ENCODE measurements around the gene SLC9A1. TPM values are rescaled to one million over a fixed set of nuclear protein-coding genes. Genes with fewer than 3 reads are reported as not detected.

Gene SLC9A1
- total RNA-seq, 1 donor from 2014 or later, result 21.9 TPM

DNA sequence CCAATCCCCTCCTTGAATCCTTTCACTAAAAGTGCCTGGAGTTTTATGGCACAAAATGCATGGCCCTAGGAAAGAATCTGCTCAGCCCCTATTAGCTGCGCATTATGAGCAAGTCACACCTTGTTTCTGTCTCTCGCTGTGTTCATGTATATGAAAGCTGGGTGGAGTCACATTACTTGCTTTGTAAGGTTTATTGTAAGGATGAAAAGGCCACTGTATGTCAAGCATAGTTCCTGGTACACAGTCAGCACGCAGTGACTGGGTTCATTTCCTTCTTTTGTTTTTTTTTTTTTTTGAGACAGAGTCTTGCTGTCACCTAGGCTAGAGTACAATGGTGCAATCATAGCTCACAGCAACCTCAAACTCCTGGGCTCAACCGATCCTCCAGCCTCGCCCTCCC is 6.7 kb upstream of the SLC9A1 start:
- TF ChIP-seq, protein P1, sequence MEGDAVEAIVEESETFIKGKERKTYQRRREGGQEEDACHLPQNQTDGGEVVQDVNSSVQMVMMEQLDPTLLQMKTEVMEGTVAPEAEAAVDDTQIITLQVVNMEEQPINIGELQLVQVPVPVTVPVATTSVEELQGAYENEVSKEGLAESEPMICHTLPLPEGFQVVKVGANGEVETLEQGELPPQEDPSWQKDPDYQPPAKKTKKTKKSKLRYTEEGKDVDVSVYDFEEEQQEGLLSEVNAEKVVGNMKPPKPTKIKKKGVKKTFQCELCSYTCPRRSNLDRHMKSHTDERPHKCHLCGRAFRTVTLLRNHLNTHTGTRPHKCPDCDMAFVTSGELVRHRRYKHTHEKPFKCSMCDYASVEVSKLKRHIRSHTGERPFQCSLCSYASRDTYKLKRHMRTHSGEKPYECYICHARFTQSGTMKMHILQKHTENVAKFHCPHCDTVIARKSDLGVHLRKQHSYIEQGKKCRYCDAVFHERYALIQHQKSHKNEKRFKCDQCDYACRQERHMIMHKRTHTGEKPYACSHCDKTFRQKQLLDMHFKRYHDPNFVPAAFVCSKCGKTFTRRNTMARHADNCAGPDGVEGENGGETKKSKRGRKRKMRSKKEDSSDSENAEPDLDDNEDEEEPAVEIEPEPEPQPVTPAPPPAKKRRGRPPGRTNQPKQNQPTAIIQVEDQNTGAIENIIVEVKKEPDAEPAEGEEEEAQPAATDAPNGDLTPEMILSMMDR (conservative IDR thresholded peaks at IDR 0.05; ENCODE audit: low read depth, low read length), result no peak
- no peak for DNase-seq (ENCODE audit: low read depth)
- no peak overlapping the region for H3K4me3 ChIP-seq (ENCODE audit: low read depth, low read length)

DNA sequence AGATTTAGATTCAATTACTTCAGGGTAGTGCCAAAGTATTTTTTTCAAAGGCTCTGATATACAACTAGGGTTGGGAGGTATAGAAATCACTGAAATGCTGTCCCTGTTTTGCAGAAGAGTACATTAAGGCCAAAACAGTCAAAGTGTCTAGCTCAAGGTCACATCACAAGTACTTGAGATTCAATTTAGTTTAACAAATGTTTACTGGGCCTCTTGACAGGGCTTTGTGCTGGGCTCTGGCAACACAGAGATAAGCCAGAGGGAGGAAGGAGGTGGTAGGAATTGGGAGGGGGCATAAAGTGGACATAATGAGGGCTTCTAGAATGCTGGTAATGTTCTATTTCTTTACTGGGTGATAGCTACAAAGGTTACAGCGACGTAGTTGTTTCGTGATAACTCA is 2.3 kb upstream of the SLC9A1 start:
- no peak for DNase-seq (ENCODE audit: low read depth)
- no peak overlapping the region for H3K4me3 ChIP-seq (ENCODE audit: low read depth, low read length)
- TF ChIP-seq, protein P1 (conservative IDR thresholded peaks at IDR 0.05; ENCODE audit: low read depth, low read length), result no peak

DNA sequence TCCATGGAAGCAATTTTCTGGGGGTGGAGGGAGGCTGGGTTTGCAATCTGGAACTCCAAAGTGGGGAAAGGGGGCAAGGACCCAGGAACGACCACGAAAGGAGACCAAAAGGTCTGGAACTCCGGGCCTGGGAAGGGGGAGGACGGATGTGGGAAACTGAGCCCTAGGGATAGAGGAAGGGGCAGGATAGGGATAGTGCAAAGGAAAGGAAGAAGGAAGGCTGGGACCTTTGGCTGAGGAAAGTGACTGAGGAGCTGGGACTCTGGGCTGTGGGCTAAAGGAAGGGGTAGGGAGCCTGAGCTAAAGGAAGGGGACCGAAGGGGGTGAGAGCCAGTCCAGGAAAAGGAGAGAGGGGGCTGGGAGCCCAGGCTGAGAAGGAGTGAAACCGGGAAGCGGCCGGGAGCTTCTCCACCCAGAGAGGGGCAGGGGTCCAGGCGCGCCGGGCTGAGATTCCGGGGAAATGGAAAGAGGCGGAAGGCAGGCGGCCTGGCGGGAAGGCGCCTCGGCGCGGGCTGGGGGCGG is 395 bp downstream of the SLC9A1 start:
- H3K4me3 ChIP-seq (ENCODE audit: low read depth, low read length), result peak overlapping the region; percentile 74
- TF ChIP-seq, protein P1 (conservative IDR thresholded peaks at IDR 0.05; ENCODE audit: low read depth, low read length), result no peak
- no peak for DNase-seq (ENCODE audit: low read depth)

DNA sequence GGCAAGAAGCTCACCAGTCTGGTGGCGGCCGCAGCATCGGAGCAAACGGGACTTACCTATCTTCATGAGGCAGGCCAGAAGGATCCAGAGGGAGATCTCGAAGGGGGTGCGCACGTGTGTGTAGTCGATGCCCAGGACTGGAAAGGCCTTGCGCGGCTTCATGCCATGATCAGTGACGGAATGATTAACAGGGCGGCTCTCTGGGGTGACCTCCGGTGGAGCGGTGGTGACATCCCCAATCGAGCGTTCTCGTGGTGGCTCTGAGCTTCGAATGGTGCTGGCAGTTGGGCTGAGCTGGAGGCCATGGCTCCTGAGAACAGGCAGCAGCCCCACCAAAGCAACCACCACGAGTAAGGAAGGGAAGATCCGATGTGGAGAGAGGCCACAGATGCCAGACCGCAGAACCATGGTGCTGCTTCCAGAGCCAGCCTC is 982 bp downstream of the SLC9A1 start:
- no peak for DNase-seq (ENCODE audit: low read depth)
- TF ChIP-seq, protein P1 (conservative IDR thresholded peaks at IDR 0.05; ENCODE audit: low read depth, low read length), result no peak
- peak overlapping the region; percentile 74 for H3K4me3 ChIP-seq (ENCODE audit: low read depth, low read length)

DNA sequence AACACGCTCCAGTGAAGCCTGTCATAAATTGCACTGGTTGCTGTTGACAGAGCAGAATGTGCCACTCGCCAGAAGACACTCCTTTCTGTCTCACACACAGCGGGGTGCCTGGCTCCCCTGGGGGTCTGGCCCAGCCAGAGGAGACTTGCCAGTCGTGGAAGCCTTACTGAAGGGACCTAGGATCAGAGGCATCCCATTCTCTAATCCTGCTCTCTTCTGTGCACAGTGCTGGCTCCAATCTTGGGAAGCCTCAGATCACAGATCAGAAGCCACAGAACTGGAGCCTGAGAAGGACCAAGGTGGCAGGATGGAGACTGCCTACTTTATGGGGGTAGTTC is 1.4 kb downstream of the SLC9A1 start:
- DNase-seq (ENCODE audit: low read depth), result peak; percentile 6
- H3K4me3 ChIP-seq (ENCODE audit: low read depth, low read length), result peak overlapping the region; percentile 74
- TF ChIP-seq, protein P1 (conservative IDR thresholded peaks at IDR 0.05; ENCODE audit: low read depth, low read length), result no peak

DNA sequence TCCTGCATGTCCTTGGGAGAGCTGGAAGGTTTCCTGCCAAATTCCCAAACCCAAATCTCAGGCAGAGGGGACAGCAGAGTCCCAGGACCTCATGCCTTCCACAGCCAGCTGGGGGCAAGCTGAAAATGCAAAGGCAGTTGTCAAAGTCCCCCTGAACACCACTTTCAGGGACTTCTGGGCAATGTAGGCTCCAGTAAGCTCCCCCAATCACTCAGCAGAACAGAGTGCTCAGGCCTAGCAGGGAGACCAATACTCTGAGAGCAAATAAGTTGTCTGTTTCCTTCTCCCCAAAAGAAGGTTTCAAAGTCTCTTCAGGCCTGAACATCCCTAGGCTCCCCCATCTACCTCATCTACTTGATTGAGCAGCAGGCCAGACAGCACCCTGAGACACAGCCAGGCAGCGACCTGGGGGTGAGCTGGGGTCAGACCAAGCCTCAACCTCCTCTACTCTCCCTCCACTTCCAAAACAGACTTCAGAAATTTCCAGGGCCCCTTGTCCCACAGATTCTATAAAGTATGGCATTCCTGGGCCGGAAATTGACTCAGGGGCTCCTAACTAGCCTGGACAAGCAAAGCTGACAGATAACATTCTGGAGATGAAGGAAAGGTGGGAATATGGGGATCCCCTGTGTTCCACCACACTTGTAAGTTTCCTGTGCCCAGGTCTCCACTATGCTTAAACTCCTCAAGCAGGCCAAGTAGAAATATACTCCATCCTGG is 1.9 kb downstream of the SLC9A1 start:
- DNase-seq (ENCODE audit: low read depth), result no peak
- H3K4me3 ChIP-seq (ENCODE audit: low read depth, low read length), result peak overlapping the region; percentile 74
- TF ChIP-seq, protein P1 (conservative IDR thresholded peaks at IDR 0.05; ENCODE audit: low read depth, low read length), result no peak
